Activated B cell treated with CpG ODN at 0.5 μM for 24 hours (primary cell): ENCODE results near the gene IRF2. TPM values are rescaled to one million over a fixed set of nuclear protein-coding genes. Genes with fewer than 3 reads are reported as not detected.

Experiments
- ATAC-seq: fragments of 200-7000 bp; cut with Tn5 transposase; one replicate; pipeline ENCODE4 v1.10.0; 2021; ENCODE audit warnings: low read depth, mild to moderate bottlenecking, moderate library complexity
- CTCF ChIA-PET: fragments of 350-600 bp; sonication (Branson Sonifier 250); formaldehyde crosslinking; loops from one replicate; lab custom pipeline; 2021; ENCODE audit warnings: antibody characterized with exemption; lab: Charles Lee
- POLR2A ChIA-PET: fragments of 350-600 bp; sonication (Branson Sonifier 250); formaldehyde crosslinking; loops from one replicate; lab custom pipeline; 2021; ENCODE audit warnings: antibody characterized with exemption; lab: Charles Lee
- DNase-seq: peaks from one replicate; pipeline ENCODE4 v3.0.0; 2022
- H3K27ac Mint-ChIP-seq: one replicate; pipeline ENCODE4 v1.8.0; 2020; ENCODE audit warnings: mixed read lengths
- H3K27me3 Mint-ChIP-seq: one replicate; pipeline ENCODE4 v1.8.0; 2021; ENCODE audit warnings: mixed read lengths
- H3K36me3 Mint-ChIP-seq: one replicate; pipeline ENCODE4 v1.8.0; 2021; ENCODE audit warnings: low read depth, mixed read lengths
- H3K4me1 Mint-ChIP-seq: one replicate; pipeline ENCODE4 v1.8.0; 2021; ENCODE audit warnings: mixed read lengths
- H3K4me3 Mint-ChIP-seq: one replicate; pipeline ENCODE4 v1.8.0; 2020; ENCODE audit warnings: mild to moderate bottlenecking, mixed read lengths
- H3K9me3 Mint-ChIP-seq: one replicate; pipeline ENCODE4 v1.8.0; 2020; ENCODE audit warnings: mixed read lengths
- intact Hi-C: fragments of 100-400 bp; cut with micrococcal nuclease; formaldehyde crosslinking; loops from one replicate; pipeline ENCODE4 v1.15.1; 2024
- total RNA-seq: library from RNA; stranded (reverse); gene quantifications from 2 replicates; pipeline ENCODE4 v1.2.3, GENCODE V29; 2022
- TF ChIP-seq, protein P1 (sequence below): fragments of 200-600 bp; IDR thresholded peaks from one replicate; pipeline ENCODE4 v1.8.0; 2022; ENCODE audit warnings: antibody characterized with exemption, mild to moderate bottlenecking

The IRF2 gene
- total RNA-seq, 1 donor from 2014 or later = 66.2 TPM

DNA sequence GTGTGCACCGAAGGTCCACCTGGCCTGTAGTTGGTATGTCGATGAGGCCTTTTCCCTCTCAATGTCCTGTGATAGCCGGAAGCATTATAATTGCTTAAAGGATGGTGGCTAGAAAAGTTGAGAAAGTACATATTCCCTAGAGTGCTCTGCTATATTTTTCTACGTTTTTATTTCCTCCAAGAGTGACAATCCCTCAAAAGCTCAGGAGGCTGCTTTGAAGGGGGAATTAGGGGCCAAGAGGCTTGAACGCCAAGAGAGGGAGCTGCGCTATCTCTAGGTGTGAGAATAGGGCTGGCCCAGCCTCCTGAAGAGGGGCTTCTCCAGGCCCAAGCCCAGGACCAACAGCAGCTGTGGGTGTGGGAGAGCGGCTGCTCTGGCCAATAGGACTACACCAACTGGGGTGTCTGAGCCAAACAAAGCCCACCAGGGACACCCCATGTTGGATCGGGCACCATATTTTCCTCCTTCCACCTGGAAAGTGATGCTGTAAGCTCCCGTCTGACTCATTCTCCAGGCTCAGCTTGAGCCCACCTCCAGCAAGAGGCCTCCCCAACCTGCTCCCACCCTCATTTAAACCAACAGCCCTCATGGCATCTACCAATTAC, 124.0 kb downstream of the IRF2 start:
- Mint-ChIP-seq H3K36me3 (no peaks in the 10 kb centered on the region), H3K4me1 (peaks cover 71% of the 10 kb centered on the region), H3K9me3 (no peaks in the 10 kb centered on the region), H3K27ac (no peak overlapping the region), H3K4me3 (no peak overlapping the region), H3K27me3 (no peaks in the 10 kb centered on the region)
- DNase-seq (no peak), ATAC-seq (no peak)
- POLR2A ChIA-PET = interaction anchor here (1.4 to 6.1 kb wide), 3 partner anchors 21 to 35 kb away, joined by 3 to 78 read pairs (median 5); no protein-coding TSS in a partner anchor
- intact Hi-C loops = no loop called here
- CTCF ChIA-PET = no interaction called here
- TF ChIP-seq, protein P1, sequence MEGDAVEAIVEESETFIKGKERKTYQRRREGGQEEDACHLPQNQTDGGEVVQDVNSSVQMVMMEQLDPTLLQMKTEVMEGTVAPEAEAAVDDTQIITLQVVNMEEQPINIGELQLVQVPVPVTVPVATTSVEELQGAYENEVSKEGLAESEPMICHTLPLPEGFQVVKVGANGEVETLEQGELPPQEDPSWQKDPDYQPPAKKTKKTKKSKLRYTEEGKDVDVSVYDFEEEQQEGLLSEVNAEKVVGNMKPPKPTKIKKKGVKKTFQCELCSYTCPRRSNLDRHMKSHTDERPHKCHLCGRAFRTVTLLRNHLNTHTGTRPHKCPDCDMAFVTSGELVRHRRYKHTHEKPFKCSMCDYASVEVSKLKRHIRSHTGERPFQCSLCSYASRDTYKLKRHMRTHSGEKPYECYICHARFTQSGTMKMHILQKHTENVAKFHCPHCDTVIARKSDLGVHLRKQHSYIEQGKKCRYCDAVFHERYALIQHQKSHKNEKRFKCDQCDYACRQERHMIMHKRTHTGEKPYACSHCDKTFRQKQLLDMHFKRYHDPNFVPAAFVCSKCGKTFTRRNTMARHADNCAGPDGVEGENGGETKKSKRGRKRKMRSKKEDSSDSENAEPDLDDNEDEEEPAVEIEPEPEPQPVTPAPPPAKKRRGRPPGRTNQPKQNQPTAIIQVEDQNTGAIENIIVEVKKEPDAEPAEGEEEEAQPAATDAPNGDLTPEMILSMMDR = no peak

DNA sequence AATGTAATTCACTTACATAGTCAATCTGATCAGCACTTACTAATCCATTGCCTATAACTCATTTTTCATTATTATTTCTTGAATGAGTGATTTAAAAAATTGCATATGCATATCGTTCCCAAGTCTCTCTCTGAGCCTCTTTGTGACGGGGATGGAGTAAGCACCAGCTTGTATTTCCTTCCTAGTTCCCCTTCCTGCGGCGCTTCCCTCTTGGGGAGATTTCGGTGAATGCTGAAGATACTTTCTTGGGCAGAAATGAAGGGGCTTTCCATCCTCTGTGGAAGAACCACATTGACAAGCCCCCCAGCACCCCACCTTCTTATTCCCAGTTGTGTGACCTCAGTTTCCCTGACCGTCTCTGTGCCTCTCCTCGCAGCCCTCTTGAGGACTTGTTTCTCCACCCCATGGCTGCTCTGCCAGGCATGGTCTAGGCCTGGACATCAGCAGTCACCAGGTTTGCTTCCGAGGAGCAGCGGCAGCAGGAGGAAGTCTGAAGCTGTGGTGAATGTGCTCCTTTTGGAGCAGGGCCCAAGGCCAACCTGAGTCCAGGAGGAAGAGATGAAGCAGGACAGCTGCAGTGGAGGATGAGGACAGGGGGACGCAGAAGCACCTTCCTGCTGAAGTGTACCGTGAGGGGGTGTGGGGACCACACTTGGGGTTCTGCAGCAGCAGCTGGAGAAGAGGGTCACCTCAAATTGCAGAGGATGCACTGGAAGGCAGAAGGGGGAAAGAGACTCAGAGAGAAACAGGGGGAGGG, 124.9 kb downstream of the IRF2 start:
- intact Hi-C loops = loop anchor here (10.0 kb wide), 1 partner anchor 845 kb away; the partner anchor contains the start of gene ING2
- peaks cover 71% of the 10 kb centered on the region for H3K4me1 Mint-ChIP-seq
- H3K27me3 Mint-ChIP-seq = no peaks in the 10 kb centered on the region
- DNase-seq (no peak), ATAC-seq (no peak)
- H3K4me3 Mint-ChIP-seq = no peak overlapping the region
- H3K36me3 Mint-ChIP-seq = no peaks in the 10 kb centered on the region
- H3K9me3 Mint-ChIP-seq = no peaks in the 10 kb centered on the region
- ChIA-PET CTCF (interaction anchor here (1.4 kb wide), 1 partner anchor 85 kb away, joined by 6 read pairs; no protein-coding TSS in a partner anchor), POLR2A (interaction anchor here (0.6 to 8.5 kb wide), 6 partner anchors 20 to 96 kb away, joined by 3 to 78 read pairs (median 16); no protein-coding TSS in a partner anchor)
- TF ChIP-seq, protein P1 = no peak
- H3K27ac Mint-ChIP-seq = no peak overlapping the region

DNA sequence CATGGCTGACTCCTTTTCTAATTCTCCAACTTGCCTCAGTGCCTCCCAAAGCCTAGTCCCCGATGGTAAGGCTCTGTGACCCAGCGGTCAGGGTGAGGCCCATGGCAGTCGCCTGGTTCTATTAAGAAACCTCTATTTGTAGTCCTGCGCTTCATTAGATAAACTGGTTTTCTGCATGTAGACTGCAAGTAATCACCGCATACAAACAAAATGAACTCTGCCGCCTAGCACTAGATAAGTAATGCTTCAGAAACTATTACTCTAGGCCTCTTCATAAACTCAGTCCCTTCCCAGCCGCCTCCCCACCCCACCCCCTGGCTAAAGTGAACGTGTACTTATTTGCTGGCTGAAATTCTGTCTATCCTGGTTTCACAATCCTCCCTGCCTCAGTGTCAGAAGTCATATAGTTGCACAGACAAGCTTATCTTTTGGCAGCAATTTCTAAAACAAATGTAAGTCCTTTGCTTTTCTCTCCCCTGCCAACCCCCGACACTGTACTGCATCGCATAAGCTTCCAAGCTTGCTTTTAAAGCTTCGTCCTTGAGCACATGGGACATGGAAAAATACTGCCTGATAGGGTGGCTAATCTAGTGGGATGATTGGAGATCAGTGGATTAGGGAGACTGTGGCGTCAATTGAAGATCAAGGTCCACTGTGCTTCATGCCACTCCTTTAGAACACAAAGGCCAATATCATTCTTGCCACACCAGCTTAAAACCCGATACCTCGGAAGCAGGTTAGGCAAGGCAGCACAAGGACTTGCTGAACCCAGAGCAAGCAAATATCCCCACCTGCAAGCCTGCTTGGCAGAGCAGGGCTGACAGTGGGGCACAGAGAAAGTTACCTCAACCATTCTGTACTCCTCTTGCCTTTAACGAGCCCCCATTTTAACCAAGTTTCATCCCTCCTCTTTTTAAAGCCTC, 125.8 kb downstream of the IRF2 start:
- Mint-ChIP-seq H3K27me3 (no peaks in the 10 kb centered on the region), H3K4me1 (peaks cover 74% of the 10 kb centered on the region), H3K4me3 (peak overlapping the region; percentile 88), H3K9me3 (no peaks in the 10 kb centered on the region), H3K27ac (peak overlapping the region; percentile 90), H3K36me3 (no peaks in the 10 kb centered on the region)
- CTCF ChIA-PET = interaction anchor here (1.4 to 2.8 kb wide), 2 partner anchors 19 to 84 kb away, joined by 6 to 24 read pairs; no protein-coding TSS in a partner anchor
- no peak for DNase-seq
- ATAC-seq = no peak
- TF ChIP-seq, protein P1 = no peak
- POLR2A ChIA-PET = interaction anchor here (0.6 to 8.5 kb wide), 18 partner anchors 8 to 165 kb away, joined by 3 to 78 read pairs (median 5); partner anchors contain the start of gene IRF2
- intact Hi-C loops = loop anchor here (10.0 kb wide), 1 partner anchor 844 kb away; the partner anchor contains the start of gene ING2

DNA sequence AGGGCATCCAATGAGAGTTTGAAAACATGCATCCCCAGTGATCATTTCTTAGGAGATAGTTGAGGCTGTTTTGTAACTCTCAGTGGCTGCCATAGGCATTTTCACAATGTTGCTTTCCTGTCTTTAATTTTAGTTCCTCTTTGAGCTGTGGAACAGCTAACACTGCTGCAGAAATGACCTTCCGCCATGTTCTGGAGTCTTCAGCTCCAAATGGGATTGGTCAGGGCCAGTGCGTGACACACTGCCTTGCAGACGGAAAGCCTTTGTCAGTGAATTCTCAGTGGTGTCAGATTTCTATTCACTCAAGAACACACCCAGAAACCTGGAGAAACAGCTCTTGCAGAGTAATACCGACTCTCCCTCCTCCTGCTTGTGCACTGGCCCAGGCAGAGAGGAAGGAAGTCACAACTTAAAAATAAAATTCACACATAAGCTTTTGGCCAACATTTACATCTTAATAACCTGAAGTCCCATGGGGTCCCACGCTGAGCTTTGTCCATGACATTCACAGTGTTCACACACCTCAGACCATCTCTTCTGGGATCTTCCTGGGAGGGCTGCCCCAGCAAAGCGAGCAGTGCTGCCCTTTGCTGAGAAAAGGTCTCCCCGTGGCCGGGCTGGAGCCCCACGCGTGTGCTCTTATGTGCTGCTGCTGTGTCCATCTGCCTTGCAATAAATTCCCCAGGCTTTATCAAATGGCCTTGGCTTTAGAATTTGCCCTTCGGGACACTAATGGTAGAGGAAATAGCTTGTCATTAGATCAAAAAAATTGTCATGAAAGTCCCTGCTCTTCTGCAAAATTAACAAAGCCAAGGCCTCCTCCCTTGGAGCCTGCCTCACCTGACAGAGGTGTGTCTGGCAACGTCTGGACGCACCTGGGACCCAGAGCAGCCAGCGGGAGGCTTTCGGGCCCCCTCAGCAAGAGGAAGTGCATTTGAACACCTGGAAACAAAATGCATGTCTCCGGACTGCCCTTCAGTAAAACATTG, 126.8 kb downstream of the IRF2 start:
- no peaks in the 10 kb centered on the region for H3K27me3 Mint-ChIP-seq
- intact Hi-C loops = loop anchor here (1.0 to 10.0 kb wide), 5 partner anchors 8 to 843 kb away; partner anchors contain the start of gene ING2
- peak; percentile 64 for ATAC-seq
- H3K27ac Mint-ChIP-seq = peak overlapping the region; percentile 90
- H3K9me3 Mint-ChIP-seq = no peaks in the 10 kb centered on the region
- ChIA-PET POLR2A (interaction anchor here (0.7 to 8.5 kb wide), 25 partner anchors 9 to 189 kb away, joined by 3 to 78 read pairs (median 5); partner anchors contain the start of gene IRF2), CTCF (interaction anchor here (0.6 to 2.8 kb wide), 8 partner anchors 11 to 167 kb away, joined by 3 to 24 read pairs (median 4); no protein-coding TSS in a partner anchor)
- H3K4me3 Mint-ChIP-seq = peak overlapping the region; percentile 88
- TF ChIP-seq, protein P1 = no peak
- no peak for DNase-seq
- peaks cover 73% of the 10 kb centered on the region for H3K4me1 Mint-ChIP-seq
- no peaks in the 10 kb centered on the region for H3K36me3 Mint-ChIP-seq
